HG03280 (cell line): ENCODE results near the gene MND1.

ENCODE experiments used
- ATAC-seq: cut with Tn5 transposase; IDR thresholded peaks from one replicate; pipeline ENCODE4 v1.9.1; 2021; ENCODE audit warnings: mild to moderate bottlenecking, moderate library complexity; ENCODE audit not compliant: unreplicated experiment

The MND1 gene, protein sequence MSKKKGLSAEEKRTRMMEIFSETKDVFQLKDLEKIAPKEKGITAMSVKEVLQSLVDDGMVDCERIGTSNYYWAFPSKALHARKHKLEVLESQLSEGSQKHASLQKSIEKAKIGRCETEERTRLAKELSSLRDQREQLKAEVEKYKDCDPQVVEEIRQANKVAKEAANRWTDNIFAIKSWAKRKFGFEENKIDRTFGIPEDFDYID

DNA sequence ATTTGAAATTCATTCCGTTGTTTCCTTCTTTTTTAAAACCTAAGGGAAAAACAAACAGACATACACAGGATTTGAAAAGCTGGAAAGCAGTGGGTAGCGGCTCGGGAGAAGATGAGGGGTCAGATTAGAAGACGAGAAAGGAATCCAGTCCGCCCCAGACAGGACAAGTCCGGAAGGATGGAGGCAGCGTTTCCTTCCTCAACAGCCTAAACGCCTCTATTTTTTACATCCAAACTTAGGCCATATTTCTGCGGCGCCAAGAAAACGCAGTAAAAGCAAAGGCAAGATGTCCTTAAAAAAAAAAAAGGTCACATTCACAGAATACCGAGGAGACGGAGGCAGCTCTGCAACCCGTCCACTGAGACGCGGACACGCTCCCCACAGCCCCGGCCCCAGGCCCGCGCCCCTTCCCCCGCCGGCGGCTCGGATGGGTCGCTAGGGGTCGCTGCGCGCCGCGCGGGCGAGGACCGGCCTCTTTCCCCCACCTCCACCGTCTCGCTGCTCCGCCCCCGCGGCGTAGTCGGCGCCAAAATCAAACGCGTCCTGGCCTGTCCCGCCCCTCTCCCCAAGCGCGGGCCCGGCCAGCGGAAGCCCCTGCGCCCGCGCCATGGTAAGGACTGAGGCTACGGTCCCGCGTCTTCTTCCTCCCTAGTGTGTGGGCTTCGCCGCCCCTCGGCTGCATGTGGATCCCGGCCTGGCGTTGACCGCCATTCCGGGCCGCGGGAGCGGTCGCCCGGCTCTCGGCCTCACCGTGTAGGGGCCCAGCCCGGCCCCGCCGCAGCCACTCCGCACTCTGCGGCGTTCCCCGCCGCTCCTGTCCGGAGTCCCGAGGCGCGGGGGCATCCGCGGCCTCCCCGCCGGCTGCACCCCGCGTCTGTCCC lies at the start of gene MND1:
MND1 (plus strand) TSS at position 558 of the 881 bp plus-strand sequence; CDS start at position 608, 50 bp downstream.
- ATAC-seq = peak; percentile 89

GRCh38 chr4:153295131-153295755 lies 49.2 kb upstream of the MND1 start:
- ATAC-seq = no peak

- no peak for ATAC-seq
Measured at GRCh38 chr4:153296040-153296823, 48.3 kb upstream of the MND1 start.

- ATAC-seq = no peak
Measured at GRCh38 chr4:153297116-153297515, 47.4 kb upstream of the MND1 start.

- ATAC-seq = no peak
Measured at GRCh38 chr4:153310793-153311192, 33.7 kb upstream of the MND1 start.

DNA sequence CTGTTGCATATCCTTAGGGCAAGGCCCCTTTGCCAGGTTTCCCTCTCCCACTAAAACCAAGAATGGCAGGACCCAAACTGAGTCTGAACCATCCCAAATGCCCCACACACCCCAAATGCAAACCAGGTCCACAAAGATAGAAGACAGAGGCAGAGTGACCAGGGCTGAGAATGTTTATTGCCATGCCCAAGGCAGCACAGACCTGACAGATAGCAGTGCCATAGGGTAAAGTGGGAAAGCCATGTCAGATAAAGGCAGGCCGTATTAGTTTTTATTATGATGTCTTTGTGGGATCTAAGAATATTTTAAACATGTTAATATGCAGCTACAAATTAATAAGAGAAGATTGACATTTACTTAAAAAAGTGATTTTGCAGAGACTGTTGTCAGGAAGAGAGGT lies 29.6 kb upstream of the MND1 start:
- no peak for ATAC-seq

- ATAC-seq = no peak
Measured at GRCh38 chr4:153318696-153319320, 25.7 kb upstream of the MND1 start.

- ATAC-seq = no peak
Measured at GRCh38 chr4:153322791-153323190, 21.7 kb upstream of the MND1 start.

DNA sequence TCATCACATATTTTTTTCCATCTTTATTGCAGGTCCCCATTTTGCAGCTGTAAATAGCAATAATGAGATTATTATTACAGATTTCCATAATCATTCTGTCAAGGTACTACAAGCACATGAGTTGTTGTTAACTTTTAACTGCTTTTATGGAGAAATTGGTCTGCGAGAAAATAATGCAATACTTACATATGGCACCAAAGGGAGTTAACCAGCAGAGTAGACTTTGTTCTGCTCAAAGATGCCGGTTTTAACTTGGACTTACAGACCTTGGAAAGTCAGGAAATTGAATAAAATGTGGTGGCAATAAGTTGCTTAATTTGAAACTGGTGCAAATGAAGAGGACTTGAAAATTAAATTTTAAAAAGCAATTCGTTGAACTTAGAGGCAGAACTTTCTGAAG lies 20.4 kb upstream of the MND1 start:
- no peak for ATAC-seq

GRCh38 chr4:153325558-153325957 lies 18.9 kb upstream of the MND1 start:
- ATAC-seq = no peak

DNA sequence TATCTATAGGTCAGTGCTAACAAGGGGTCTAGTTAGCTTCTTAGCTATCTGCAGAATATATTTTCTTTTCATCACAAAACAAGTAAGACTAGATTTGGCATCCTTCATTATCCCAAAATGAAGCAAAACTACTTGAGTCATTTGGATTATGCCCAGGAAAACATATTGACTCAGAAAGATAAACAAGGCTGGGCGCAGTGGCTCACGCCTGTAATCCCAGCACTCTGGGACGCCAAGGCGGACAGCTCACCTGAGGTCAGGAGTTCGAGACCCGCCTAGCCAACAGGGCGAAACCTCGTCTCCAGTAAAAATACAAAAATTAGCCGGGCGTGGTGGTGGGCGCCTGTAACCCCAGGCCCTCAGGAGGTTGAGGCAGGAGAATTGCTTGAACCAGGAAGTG lies 18.0 kb upstream of the MND1 start:
- ATAC-seq = no peak

GRCh38 chr4:153327247-153327646 lies 17.2 kb upstream of the MND1 start:
- no peak for ATAC-seq

- ATAC-seq = no peak
Measured at GRCh38 chr4:153332936-153333335, 11.6 kb upstream of the MND1 start.

- ATAC-seq = no peak
Measured at GRCh38 chr4:153333874-153334273, 10.6 kb upstream of the MND1 start.

- no peak for ATAC-seq
Measured at GRCh38 chr4:153335665-153336064, 8.8 kb upstream of the MND1 start.

DNA sequence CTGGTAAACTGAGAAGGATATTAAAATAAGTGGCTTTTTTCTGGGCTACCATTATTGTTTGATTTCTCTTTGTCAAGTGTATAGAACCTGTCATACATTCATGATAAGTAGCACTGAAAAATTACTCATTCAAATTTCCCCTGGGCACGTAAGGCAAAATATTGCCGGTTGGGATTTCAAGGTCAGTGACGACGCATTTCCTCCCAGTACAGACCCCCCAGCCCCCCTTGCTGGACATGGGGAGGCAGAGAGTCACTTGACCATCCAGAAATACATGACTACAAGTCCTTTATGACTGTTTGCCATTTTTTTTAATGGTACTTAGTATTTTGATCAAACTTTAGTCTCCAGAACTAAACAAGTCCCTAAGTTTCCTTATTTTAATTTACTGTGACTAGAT lies 6.8 kb upstream of the MND1 start:
- ATAC-seq = no peak

GRCh38 chr4:153341575-153342090 lies 2.9 kb upstream of the MND1 start:
- no peak for ATAC-seq

DNA sequence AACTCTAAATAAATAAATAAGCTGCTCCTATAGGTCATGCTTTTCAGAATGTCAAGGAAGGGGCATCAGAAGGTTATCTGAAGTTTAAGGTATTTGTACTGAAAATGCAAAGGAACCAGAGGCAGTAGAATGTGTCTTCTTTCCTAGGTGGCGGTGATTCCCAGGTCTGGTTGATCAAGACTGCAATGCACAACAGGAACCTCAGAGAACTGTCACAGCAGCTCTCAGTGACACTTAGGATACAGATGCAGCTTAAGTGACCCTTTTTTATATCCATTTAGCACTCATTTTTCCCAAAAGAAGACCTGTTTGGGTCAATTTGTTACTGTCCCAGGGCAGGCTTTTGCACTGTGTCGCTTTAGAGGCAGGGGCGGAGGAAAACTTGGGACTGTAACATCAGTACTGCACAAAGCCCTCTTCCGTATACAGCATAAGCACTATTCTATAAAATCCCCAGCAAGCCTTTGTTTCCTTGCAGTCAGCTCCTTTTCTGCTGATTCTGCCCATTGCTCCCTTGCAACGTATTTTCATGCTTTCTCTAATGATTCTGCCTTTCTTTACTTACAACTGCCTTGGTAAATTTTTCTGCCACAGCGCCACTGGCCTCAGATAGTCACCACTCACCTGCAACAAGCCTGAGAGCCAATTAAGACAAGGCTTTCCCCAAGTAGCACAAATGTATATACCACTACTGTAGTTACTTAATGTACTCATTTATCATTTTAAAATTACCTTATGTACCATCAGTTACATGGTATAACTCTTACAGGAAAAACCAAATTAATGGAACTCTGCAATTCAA lies 1.5 kb upstream of the MND1 start:
- no peak for ATAC-seq
